CMK (cell line): ENCODE results near the gene DNER.
"Not testable (repeated sequence)": the region's sequence is repeated elsewhere in the genome, so short reads cannot be mapped to it uniquely, and the experiment has no call there.

Experiments used
- DNase-seq: peaks from one replicate; pipeline ENCODE4 v3.0.0-alpha.2; 2010; ENCODE audit warnings: low read depth

Gene DNER

DNA sequence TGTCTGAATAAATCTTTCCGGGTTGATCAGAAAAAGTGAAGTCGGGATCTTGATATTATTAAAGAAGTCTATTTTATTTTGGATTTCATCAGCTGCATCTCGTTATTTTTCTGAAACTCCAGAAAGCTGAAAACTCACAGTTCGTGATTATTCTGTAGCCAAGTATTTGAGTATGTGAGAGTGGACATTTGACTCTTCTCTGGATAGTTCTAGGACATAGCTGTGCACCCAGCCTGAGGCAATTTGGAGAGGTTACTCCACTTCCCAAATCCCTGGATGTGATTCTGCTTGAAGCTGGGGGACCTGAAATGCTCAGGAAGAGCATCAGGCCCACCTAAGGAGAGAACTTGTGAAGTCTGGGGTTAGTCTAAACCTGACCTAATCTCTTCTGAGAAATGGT is 325.6 kb downstream of the DNER start:
- DNase-seq = no peak

DNA sequence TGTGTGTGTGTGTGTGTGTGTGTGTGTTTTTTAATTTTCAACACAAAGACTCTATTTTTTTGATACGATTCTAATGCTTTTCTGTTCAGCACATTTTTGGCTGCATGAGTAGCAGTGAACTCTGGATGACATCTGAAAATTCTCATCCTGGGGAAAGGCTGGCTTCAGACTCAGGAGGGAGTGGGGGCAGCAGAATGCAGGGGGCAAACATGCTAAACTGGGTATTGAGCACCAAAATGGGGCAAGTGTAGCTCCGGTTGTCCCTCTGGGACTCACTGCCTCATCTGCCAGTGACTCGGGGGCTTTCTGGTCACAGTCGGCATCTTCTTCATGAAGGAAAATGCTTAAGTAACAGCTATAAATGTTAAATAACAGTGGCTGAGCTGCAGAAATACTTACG is 326.5 kb downstream of the DNER start:
- no peak for DNase-seq

DNA sequence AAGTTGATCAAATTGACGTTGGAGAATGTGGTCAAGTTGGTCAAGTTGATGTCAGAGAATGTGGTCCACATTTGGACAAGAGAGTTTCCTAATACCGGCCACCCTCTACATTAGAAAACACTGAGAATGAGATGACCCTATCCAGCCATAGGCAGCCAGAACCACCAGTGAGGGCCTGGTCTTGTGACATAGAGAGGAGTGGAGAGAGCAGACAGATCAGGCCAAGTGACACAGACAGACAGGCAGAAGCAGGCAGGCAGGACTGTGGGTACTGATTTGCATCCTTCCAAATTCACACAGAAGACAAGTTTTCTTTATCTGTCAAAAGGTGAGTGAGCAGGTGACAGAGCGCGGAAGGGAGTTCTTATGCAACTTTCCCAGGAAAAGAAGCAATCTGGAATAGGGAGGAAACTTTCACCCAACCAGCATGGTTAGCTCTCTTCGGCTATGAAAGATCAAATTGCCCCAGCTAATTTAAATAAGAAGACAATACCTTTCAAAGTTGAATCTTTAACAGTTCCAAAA is 334.2 kb downstream of the DNER start:
- DNase-seq = no peak

DNA sequence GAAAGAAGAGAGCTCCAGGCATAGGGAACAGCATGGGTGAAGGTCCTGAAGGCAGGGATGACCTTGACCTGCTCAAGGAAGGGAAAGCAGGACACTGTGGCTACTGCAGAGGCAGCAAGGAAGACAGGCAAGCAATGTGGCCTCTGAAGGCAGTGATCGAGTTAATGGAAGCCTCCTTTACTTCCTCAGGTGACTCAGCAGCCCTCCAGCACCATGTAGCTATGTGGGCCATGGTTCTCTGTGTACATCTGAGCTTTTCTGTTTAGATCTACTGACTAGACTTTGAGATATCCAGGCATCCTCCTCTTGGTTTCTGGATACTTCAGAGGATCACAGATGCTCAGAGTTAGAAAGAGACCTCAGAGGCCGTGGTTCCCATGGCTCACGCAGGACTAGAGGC is 336.0 kb downstream of the DNER start:
- DNase-seq = no peak

DNA sequence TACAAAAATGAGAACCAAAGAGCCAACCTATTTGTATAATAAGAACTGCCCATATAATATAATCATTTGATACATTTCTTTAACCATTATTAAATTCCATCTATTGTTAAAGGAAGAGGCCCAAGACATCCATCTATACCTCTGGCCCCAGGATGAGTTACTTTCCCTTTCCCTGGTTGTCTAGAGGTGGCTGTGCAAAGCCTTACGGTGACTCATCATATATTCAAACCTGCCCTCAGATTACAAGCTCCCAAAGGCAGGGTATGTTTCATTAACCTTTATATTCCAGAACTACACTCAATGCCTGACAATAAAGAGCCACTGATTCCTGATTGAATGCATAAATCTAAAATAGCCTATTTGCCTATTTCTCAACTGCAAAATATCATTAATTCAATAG is 337.5 kb downstream of the DNER start:
- no peak for DNase-seq

DNA sequence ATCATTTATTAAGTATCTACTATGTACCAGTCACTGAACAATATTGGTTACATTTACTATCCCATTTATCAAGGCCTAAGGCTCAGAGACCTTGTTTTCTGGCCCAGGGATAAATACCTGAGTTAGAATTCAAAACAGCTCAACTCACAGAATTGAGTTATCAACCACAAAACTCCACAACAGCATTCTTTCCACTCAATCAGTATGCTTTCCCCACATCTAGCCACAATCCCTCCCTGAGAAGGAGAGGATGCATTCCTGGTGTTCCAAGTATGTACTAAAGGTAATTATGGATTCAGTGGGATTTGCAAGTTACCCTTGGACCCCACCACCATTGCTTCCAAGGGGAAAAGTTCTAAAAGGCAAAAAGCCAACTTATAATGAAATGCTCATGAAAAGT is 339.1 kb downstream of the DNER start:
- no peak for DNase-seq

DNA sequence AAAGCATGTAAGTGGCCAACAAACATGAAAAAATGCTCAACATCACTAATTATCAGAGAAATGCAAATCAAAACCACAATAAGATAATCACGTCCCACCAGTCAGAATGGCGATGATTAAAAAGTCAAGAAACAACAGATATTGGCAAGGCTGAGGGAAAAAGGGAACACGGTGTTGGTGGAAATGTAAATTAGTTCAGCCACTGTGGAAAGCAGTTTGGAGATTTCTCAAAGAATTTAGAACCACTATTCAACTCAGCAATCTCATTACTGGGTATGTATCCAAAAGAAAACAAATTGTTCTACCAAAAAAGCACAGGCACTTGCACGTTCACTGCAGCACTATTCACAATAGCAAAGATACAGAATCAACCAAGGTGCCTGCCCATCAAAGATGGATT is 341.0 kb downstream of the DNER start:
- not testable (repeated sequence) for DNase-seq

DNA sequence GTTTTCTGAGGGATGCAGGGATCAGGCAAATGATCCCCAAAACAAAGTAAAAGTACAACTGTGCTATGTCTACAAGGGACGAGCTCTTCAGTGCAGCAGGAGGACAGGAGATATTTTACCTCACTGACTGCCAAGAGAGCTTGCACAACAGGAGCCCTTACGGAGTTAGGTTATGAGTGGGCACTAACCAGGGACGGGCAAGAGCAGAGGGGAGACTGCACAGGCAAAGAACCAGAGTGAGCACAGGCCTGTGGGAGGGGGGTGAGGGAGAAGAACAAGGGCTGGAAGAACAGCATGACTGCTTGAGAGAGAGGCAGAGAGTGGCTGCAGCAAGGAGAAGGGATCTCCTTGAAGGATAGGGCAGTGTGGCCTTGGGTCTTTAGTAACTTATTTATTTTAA is 342.1 kb downstream of the DNER start:
- no peak for DNase-seq

DNA sequence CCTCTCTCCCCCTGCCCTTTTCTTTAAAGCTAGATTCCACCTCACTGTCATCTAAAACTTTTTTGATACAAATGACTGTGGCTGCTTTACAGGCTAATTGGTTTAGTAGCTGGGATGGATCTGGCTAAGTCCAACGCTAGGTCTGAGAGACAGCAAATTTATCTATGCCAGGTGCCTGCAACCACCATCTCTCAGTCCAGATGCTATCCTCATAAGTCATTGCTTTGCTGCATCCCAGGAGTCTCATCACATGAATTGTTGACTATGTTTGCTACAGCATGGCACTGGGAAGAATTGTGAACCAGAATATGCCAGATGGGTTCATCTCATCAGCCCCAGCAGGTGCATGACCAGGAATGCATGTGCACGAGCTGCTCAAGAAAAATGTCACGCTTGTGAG is 343.3 kb downstream of the DNER start:
- no peak for DNase-seq

DNA sequence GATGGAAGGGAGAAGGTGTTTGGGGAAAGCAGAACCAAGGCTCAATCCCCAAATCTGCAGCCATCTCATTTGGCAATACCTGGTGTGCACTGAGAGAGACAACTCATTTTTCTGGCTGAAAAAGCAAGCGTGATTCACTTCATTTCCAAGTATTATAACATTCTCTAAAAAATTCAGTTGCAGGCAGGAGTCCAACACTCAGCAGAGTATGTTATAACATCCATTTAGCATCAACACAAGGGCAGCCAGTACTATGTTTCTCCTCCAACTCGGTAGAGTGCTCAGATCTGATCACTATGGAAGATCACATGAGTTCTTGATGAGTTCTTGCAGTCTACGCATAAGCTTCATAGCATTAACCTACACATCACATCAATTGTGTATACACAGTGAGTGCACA is 343.8 kb downstream of the DNER start:
- no peak for DNase-seq

DNA sequence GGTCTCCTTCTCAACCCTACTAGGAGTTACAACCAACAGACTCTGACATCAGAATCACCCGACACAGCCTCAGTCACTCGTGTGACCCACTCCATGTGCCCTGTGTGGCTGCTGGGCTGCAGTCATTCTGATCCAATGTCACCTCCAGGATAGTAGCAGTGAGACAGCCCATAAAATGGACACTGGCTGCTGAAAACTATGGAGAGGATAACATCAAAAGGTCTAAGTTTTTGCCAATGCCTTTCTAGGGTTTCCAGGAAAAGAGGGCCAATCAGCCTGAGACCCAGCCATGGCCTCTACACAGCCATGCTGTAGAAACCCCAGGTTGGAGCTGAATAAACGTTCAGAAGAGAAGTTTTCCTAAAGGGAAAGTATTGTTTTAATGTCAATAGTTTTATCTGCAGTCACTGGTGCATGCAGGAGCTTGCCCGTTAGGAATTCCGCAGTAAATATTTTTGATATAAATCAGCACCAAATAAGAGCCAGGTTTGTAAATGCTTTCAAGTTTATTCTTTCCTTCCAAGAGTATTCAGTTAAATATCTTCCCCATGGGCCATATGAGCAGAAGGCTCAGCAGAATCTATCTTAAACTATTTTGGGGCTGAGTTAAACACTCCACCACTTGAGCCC is 351.1 kb downstream of the DNER start:
- DNase-seq = no peak

DNA sequence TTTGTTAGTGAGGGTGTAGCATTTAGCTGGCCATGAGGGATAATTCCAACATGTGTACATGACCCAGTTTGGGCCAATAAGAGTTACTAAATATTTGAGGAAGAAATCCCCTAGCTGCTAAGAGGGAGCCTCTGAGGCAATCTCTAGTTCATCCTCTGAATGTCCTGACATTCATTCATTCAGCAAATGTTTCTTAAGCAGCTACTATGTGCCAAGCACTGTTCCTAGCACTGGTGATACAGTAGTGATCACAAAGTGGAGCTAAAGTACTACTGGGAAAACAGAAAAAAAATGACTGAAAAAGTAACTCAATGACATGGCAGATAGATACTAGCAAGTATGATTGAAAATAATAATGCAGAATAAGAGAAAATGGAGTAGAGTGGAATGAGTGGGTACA is 363.5 kb downstream of the DNER start:
- no peak for DNase-seq

DNA sequence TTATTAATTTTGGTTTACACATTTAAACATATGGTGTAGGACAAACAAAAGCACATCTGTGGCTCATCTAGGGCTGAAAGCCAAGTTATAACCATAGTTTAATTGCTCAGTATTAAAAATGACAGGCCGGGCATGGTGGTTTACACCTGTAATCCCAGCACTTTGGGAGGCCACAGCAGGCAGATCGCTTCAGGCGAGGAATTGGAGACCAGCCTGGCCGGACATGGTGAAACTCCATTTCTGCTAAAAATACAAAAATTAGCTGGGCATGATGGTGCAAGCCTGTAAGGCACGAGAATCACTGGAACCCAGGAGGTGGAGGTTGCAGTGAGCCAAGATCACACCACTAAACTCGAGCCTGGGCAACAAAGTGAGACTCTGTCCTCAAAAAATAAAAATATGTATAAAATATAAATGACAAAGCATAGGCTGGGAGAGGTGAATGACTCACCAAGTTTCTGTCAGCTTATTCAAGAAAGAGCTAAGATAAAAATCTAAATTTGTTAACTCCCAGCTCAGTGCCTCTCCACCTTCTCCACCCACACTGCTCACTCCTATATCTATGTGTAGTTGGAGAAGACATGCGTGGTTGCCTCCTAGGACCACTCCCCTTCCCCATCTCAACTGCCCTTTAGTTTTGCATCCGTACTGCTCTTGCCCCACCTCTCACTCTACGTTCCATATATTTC is 364.1 kb downstream of the DNER start:
- no peak for DNase-seq

DNA sequence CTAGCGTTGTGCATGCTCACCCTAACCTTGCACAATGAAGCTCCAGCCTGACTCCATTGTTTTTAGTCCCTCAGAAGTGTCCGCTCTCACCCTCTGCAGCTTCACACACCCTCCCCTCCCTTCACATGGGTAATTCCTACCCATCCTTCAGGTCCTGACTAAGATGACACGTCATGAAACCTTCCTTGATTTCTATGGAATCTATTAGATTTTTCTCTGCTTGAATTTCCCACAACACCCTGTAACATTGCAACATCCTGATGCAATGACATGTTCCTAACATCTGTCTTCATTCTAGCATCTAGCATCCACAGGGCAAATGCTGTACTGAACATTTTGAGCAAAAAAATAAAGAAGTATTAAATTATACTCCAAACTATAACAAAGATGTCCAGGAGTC is 366.2 kb downstream of the DNER start:
- DNase-seq = no peak

DNA sequence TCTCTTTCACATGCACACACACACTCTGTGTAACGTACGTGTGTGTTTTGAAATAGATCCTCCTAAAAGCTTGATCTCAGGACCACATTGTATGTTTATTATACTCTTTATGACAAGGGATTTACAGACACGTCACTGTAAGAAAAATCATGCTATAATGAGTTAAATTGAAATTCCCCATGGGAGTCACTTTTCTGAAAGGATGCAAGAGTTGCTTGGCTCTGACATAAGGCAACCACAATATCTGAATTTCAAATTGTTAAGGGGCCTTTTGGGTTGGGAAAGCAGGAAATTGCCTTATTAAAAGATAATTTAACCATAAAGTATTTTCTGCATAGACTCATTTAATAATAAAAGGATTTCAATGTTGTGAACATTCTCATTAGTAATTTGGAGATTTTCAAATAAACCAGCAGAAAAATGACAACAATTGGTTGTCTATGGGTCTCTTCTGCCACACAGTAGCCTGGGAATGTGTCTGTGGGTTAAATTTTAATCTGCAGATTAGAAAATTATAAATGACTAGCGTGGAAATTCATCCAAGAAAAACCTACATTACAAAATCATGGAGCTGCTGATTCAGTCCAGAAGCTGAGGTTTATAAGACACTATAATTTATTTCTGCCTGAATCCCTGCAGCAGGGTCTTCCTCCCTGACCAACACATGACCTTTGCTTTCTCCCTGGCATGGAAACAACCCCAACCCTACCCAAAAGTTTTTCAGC is 367.4 kb downstream of the DNER start:
- no peak for DNase-seq

DNA sequence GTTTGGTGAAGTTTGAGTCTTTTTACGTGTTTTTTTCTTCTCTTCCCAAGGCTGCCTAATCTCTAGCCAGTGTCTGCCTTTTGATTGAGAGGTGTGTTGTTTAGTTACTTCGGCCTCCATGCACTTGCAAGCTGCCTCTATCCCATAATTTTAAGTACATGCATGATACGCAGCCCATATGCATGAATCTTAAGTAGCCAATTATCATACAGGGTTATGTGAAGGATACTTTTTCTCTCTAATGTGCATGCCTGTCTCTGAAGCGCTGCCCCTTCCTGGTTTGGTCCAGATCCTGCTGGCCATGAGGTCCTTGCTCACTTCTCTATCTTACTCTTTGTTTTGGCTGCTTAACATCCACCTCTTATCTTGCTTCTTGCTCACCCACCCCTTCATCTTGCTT is 369.4 kb downstream of the DNER start:
- no peak for DNase-seq

DNA sequence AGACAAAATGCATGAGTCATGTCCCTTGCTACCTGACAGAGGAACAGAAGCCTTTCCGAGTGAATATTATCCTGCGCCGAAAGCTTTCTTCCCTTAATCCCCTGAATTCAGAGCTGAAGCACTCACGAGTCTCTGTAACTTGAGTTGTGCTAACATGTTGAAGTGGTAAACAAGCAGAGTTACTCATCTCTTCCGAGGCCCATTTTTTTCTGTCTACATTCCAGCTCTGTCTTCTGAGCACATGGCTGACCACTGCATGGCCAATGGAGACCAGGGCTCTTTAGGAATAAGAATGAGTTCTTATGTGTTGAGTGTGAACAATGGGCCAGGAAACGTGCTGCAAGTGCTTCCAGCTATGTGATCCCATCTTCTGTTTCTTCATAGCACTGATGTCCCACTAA is 370.2 kb downstream of the DNER start:
- no peak for DNase-seq

DNA sequence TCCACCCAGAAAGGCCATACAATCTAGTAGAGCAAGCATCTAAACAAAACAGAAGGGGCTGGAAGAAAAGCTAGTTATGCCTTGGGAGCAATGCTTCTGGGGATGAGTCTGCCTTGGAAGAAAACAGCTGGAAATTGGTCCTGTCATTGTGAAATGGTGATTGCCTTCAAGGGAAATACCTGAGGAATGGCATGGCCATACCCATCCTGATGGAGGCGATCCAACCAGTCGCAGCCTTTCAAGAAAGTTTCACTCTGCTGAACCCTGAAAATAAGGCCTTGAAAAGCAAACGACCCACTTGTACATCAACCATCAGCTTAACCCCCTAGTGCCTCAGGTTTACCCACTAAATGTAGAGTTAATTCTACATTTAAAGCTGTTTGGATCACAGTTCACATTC is 370.7 kb downstream of the DNER start:
- no peak for DNase-seq

DNA sequence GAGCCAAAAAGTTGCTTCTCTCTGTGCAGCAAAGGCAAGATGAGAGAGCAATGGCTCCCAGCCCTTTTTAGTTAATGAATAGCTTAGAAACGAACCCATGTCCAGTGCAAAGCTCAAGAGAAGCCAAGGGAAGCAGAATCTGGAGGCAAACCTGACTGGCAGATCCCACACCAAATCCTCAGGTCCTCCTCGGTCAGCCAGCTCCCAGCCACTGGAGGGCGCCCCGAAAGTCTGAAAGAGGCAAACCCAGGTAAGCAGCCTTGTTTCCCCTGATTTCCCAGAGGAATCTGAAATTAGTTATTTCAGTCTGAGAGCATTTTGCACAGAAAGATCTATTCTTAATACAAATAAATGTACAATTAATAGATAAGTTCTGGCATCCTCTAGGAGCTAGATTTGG is 372.0 kb downstream of the DNER start:
- DNase-seq = no peak

DNA sequence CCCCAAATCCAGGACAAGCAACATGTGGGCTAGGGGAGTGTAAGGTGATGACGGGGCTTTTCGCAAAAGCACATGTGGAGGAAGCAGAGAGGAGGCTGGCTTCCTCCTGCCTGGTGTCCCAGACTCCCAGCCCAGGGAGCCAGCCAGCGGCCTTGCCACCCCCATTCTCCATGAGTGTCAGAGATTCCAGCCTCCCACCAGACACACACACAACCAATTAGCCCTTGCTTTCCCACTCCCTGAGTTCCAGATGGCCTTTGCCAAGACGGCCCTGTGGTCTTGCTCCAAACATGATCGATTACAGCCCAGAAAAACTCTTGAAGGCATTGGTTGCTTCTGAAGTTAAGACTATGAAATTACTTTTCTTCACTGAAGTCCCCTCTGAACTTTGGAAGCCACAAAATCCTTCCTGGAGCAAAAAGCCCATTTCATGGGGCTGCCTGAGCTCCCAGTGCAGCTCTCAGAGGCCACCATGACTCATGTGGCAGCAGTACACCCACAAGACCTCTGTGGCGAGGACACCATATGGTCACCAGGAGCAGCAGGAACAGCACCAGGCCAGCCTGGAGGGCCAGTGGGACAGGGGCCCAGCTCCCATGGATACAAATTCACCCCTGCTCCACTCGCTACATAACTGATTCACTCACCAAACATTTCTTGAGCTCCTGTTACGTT is 374.1 kb downstream of the DNER start:
- no peak for DNase-seq

DNA sequence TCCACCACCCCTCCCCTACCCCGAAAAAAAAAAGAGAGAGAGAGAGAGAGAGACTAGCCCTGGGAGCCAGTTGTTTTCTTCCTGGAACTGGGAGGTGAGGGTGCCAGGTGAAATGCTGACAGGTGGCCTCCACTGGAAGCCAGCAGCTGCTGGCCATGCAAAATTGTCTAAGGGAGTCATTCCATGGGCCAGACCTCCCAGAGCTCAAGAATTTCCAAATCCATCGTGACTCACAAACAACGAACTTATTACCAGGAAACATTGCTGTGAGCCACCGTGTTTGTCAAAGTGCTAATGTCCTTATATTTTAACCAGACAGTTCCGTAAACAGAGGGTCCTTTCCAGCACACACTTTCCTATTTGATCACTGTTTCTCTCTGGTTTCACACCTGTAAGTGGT is 374.7 kb downstream of the DNER start:
- DNase-seq = no peak

DNA sequence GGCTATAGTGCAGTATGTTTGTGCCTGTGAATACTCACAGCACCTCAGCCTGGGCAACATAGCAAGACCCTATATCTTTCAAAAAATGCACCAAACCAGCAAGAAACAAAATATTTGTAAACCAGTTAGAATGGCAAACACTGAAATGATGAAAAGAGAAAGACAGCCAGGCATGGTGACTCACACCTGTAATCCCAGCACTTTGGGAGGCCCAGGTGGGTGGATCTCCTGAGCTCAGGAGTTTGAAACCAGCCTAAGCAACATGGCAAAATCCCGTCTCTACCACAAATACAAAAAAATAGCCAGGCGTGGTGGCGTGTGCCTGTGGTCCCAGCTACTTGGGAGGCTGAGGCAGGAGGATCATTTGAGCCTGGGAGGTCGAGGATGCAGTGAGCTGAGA is 375.2 kb downstream of the DNER start:
- DNase-seq = not testable (repeated sequence)

DNA sequence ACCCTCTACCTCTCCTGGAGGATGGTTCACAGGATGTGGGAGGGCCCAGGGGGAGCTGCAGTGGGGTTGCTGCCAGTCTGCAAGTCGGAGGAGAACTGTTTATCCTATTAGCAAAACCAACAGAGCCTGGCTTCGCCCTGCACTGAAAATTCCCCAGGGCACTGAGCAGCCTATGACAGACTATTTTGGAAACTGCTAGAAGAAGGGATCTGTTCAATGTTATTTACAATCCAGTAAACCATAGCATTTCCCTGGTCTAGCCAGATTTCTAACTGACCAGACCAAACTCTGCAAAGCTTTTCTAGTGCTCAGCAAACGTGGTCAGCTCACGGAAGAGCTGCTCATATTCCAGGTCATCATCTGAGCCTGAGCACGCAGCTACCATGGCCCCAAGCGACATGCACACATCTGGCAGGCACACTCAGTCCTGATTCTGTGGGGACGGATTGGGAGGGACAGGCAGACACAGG is 378.4 kb downstream of the DNER start:
- DNase-seq = no peak
